Stimulated activated CD8-positive, alpha-beta memory T cell treated with anti-CD3 and anti-CD28 coated beads, Interleukin-12 subunit alpha, Interleukin-12 subunit beta, amount 100 ng/mL, for 24 hours (primary cell): Measurements from ENCODE around the gene SORCS2.

Experiments
- DNase-seq: peaks from one replicate; pipeline ENCODE4 v3.0.0-alpha.2; 2020; ENCODE audit errors: extremely low read depth

The SORCS2 gene

DNA sequence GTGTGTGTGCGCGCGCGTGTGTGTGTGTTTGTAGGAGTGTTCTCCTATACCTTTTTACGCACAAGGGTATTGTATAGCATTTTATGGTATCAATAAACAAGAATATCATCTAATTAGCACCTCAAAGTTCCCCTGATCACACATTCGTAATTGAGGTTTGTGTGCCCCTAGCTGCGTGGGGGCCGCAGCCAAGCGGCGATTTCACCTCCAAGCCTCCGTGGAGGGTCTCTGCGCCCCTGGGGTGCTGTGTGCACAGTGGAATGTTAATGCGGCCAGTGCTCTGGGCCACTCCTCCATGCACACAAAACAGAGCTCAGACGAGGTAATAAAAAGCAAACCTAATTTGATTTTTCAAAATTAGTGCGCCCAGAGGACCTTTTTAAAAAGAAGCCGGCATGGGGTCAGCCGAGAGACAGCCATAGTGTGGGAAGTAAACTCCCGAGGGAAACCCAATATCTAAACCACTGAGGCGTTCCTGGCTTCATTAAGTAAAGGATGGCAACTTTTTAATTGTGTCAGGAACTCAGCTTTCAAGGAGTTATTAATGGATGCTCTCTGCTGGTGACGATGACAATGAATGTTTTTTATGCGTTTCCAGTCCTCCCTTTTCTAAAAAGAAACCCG is 110.6 kb downstream of the SORCS2 start:
- no peak for DNase-seq

DNA sequence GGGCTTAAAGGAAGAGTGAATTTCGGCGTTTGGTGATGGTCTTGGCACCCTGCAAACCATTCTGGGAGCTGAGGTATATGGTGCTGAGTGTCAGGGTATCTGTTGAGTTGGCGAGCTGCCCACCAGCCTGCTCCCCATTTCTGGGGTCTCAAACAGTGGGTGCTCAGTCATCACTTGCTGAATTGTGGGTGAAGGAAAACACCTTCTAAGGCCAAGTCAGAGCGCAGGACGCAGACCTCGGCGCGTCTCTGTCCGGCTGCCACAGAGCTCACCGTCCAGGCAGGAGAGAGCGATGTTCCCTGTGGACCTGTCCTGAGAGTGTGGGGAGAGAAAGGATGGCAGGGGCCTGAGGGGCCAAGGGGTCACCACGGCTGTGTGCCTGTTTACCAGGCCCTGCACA is 111.2 kb downstream of the SORCS2 start:
- no peak for DNase-seq

DNA sequence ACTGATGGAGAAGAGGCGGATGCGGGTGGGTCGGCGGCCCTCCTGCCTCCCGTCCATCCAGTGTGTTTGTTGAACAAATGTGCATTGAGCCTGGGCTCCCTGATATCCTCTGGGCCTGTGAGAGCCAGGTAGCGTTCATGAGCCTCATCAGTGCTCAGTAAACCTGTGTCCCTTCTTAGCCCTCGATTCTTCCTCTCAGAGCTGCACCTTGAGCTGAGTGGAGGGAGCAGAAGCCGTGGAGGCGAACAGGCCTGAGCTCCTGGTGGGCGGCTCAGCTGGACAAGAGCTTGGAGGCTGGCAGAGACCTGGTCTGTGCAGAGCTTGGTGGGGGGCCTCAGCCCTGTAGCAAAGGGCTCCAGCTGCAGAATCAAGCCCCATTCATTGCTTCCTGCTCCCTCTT is 112.1 kb downstream of the SORCS2 start:
- no peak for DNase-seq

DNA sequence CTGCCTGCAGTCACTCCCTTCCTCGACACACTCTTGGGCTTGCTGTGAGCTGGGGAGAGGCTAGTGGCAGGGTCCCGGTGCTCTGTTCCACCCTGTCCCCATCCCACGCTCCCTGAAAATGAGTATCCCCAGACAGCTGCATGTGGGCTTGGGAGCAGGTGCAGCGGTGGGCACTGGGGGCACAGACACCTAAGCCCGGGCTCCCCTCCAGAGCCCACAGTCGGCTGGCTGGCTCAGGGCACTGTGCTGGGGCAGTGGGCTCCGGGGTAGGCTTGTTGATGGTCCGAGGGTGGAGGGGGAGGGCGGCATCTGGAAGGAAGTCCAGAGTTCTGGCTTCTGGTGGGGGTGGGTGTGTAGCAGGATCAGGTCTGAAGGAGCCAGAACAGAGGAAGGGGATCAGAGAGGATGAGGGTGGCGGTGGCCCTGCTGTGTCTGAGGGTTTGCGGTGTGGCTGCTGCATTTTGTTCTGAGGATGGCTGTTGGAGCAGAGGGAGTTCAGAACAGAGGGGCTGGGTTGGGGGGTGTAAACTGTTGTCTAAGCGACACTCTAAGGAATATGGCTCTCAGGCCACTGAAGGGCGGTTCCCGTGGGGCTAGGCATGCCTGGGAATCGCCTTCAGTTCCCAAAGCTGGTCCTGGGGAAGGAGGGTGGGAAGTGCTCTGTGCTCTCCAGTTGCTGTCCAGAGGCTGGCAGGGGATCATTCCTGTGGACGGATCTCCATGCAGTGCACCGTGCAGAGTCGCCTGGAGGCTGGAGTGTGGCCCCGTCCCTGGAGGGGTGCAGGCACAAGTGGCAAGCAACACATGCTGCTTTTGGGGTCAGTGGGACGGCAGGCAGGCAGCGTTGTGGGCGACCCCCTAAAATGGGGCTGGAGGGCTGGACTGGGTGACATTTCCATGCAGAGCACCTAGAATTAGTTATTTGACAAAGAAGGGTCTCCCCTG is 114.0 kb downstream of the SORCS2 start:
- DNase-seq = no peak

DNA sequence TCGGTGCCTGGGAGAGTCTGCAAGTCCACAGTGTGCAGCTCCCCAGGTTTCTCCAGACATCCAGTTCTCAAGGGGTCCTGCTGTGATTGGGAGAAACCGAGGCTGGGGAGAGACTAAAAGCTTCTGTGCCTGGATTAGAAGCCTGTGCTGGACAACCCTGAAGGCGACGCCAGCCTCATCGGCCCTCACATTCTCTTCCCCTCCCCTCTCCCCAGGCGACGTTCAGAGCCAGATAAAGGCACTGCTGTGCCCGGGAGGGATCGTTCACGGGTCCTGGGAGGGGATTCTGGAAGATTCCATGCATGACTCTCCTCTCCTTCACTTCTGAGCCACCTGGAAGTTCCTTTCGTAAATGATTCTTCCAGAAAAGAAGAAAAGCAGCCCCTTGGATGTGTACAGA is 114.6 kb downstream of the SORCS2 start:
- DNase-seq = no peak

DNA sequence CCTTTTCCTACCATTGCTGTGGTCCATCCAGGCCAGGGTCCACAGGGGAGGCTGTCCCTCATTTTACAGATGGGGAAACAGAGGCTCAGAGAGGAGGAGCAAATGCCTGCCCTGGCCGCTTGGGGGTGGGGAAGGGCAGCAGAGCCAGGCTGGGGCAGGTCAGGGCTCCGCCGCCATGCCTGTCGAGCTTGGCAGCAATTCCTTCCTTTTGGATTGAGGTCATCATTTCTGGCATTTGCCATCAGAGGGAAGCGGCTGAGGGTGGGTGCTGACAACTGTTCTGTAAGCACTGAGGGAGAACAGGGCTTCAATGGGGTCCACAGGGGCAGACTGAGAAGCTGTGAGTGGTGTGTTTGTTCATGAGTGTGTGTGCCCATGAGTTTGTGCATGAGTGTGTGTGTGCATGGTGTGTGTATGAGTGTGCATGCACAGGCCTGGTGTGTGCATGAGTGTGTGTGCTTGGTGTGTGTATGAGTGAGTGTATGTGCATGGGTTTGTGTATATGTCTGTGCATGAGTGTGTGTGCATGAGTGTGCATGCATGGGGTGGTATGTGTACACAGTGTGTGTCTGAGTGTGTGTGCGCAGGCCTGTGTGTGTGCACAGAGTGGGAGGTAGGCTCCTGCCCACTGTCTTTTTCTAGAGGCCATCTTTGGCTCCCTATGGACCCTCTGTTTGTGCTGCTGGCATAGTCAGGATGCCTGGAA is 115.2 kb downstream of the SORCS2 start:
- DNase-seq = no peak

DNA sequence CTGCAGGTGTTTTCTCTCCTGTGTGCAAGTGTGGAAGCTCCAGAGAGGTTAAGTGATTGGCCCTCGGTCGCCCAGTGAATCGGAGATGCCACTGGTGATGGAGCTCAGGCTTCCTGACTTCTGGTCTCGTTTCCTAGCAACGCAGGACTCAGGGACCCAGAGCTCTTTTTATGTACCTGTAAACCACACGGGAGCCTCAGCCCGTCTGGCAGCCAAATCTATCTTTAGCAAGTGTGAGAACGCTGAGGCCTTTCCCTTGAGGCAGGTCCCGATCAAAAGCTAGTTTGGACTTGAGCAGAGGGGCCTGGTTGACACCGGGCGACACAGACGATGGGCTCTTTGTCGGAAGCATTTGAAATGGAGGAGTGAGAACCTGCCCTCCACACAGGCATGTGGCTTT is 116.8 kb downstream of the SORCS2 start:
- DNase-seq = no peak

DNA sequence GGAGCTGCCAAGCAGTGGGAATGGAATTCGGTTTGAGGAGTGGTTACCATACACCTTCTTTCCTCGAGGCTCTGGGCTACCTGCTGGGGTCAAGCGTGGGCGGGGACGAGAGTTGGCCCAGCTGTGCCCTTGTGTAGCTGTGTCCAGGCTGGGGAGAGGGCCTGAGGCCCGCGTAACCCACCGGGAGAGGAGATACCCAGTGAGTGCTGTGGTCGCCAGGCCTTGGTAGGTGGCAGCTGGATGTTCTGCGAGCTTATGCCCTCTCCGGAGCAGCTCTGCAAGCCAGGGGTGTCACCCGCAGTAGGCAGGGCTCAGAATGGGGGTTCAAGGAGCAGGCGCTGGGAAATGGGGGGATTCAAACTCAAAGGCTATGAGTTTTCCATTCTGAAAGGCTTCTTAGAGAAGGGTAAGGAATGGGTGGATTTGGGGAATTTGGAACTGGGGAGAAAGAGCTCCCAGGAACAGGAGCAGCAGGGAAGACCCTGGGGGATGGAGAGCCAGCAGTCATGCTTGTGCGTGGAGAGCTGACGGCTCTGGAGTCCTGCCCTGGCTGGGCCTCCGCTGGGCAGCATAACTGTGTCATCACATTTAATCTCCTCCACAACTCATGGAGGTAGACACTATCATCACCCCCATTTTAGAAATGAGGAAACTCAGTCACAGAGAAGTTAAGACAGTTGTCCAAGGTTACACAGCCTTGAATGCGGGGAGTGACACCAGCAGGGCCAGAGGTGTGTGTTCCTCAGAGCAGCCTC is 117.5 kb downstream of the SORCS2 start:
- no peak for DNase-seq

DNA sequence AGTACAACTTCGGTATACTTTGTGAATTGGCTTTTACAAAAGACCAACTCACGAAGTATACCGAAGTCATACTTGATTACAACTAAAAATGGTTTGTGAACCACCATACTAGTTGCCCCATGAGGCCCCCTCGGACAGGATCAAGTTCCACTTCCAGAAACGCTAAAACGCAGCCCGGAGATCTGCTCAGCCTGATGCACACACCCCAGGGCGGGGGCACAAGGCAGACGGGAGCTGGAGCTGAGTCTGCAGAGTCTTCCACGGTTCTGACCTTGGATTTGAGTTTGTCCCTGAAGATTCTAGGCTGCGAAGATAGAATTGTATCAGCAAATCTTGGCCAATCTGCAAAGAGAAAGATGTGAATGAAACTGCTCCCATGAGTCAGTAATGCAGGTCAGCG is 118.1 kb downstream of the SORCS2 start:
- no peak for DNase-seq

DNA sequence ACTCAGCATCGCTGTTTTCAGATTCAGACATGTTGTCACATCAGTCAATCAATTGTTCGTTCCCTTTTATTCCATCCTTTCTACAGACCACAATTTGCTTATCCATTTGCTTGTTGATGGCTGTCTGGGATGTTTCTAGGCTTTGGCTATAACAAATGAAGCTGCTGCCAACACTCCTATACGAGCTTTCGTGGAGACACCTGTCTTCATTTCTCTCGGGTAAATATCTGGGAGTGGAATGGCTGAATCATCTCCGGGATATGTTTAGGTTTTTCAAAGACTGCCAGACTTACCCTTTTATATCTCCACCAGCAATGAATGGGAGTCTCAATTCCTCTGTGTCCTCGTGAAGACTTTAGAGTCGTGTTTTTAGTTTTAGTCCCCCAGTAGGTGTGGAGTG is 118.9 kb downstream of the SORCS2 start:
- no peak for DNase-seq

DNA sequence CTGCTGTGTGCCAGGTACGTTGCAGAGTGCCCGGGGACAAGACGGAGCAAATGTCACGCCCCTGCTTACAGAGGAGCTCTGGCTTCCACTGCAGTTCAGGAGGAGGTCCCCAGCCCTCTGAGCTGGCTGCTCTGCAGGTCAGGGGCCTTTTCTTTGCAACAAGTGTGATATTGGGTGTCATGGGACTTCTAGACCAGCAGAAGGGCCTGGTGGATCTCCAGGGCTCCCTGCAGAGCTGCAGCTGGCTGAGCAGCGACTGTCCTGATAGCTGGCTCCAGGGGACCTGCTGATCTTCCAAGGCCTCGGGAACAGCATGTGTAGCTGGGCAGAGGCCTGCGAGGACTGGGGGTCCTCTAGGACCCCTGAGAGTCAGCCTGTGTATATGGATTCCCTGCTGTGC is 120.4 kb downstream of the SORCS2 start:
- DNase-seq = no peak

DNA sequence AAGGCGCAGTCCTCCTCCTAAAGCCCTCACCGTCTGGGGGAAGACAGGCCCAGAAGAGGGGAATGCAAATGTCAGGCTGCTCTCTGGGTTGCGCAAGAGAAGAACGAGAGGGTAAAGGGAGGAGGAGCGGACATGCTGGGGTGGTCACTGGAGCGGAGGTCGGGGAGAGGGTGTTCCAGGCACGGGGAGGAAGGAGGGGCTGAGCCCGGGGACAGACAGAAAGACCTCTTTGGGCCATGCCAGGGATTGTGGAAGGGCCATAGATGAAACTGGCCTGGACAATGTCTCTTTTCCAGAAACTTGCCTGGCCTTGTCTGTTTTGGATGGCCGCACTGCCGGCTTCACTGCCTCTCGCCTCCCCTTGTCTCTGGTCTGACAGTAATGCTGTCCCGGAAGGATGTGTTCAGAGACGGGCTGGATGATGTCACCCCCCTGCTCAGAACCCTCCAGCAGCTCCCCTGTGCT is 121.0 kb downstream of the SORCS2 start:
- no peak for DNase-seq

DNA sequence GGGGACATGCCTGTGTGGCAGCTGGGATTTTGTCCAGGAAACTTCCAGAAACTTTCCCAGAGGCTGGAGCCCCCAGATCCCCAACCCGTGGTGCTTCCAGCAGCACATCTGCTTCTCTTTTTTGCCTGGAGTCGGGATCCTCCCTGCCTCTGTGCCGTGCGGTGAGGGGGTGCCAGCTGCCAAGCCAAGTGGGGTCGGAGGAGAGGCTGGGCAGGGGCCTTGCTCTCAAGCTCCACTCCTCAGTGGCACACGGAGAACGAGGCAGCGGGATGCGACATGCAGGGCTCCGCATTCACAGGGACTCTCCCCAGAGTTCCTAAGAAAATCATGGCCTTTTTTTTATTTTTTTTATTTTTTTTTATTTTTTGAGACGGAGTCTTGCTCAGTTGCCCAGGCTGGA is 121.7 kb downstream of the SORCS2 start:
- DNase-seq = no peak

DNA sequence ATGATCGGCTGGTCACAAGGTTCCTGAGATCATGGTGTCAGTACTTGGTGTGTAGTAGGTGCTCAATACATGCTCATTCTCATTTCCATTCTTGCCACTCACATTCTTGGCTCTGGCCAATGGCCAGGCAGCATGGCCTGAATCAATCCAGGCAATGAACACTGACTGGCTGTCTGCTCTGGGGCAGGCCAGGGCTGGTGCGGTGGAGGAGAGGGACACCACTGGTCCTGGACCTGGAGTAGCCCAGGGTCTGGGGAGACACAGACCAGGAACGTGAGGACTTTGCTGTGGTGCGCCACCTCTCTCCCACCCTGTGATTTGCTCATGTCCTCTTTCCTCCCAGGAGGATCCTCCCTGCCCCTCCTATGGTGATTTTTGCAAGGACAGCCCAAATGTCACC is 122.9 kb downstream of the SORCS2 start:
- DNase-seq = no peak

DNA sequence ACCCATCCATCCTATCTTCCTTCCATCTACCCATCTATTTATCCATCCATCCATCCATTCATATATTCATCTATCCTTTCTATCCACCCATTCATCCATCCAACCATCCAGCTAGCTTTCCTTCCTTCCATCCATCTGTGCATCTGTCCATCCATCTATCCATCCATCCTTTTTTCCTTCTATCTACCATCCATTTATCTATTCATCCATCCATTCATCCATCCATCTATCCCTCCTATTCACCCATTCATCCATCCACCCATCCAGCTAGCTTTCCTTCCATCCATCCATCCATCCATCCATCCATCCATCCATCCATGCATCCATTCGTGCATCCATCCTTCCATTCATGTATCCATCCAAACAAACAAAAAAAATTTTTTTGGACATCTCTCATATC is 123.6 kb downstream of the SORCS2 start:
- no peak for DNase-seq

DNA sequence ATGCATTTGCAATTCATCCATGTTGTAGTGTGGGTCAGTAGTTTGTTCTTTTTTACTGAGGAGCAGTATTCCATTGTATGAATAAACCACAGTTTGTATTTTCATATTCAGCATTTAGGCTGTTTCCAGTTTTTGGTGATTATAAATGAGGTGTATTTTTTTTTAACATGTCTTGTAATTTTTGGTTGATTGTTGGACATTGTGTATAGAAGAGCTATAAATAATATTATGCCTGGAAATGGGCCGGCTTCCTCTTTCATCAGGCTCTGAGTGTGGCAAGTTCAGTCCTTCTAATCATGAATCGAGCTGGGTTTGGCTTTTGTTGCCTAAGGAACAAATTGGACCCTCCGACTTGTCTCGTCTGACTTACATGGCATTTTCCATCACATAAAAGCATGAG is 126.7 kb downstream of the SORCS2 start:
- DNase-seq = no peak

DNA sequence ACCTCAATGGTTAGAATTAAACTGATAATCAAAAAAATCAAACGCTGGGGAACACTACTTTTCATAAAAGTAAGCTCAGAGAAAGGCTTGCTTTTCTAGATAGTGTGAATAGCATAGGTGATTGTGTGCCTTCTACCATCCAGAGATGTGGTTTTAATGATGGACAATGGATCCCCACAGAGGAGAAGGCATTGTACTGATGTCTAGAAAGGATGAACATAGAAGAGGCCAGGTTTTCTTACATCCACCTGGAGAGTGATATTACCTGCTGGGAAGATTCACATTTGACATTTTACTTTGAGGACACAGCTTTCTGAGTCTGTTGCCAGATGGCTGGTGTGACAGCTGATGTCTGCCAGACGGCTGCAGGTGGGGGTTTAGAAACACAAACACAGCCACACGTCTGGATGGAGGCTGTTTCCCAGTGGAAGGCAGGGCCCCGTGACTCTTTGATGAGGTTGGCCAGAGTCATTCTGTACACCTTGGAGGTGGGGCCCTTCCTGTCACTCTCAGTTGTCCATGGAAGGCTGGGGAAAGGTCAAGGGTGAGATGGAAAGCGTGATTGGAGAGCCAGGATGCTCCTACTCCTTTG is 128.0 kb downstream of the SORCS2 start:
- no peak for DNase-seq

DNA sequence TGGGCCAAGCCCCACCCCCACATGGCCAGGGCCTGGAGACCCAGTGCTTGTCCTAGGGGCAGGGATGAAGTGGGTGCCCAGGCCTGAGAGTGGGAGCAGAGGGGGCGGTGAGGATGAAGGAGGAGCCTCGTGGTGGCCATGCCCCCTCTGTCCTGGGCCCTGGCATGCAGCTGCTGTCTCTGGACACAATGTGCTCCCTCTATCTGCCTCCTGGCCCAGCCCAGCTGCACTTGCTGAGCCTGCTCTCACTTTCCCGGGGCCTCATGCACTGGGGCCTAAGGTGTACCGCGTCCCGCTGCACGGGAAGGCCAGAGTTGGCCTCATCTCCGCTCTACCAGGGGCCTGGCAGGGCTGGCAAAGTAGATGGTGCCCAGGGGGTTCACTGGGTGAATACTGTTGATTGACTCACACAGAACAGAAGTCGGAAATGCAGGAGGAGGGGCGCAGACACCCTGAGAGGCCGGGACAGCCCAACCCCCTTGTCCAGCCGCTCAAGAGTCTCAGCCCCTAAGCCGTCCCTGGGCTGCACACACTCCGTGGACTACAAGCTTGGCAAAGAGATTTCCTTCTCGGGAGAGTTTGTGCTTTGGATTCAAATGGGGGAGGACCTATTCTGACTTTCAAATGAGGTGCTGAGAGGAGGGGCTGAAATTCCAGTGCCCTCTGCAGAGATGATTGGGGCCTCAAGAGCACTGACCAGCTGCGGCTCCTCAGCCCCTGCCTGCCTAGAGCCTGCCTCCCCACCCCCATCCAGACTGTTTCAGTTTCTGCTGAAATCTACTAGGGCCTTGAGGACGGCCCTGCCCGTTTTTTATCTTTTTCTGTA is 130.0 kb downstream of the SORCS2 start:
- no peak for DNase-seq

DNA sequence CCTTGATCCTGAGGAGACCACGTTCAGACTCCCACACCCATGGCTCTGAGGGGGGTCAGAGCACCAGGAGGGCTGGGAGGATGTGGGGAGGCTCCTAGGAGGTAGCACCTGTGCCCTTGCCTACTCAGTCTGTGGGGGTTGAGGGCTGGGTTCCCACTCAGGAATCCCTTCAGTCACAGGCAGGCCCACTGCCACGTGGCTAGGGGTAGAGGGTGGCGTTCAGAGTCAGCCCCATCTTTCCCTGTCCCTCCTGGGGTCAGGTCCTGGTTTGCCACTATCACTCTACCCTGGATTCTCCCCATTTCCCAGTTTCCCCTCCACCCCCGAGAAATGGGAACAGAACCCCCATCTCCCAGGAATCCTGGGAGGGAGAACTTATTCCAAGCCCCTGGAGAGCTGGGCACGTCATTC is 131.1 kb downstream of the SORCS2 start:
- no peak for DNase-seq

DNA sequence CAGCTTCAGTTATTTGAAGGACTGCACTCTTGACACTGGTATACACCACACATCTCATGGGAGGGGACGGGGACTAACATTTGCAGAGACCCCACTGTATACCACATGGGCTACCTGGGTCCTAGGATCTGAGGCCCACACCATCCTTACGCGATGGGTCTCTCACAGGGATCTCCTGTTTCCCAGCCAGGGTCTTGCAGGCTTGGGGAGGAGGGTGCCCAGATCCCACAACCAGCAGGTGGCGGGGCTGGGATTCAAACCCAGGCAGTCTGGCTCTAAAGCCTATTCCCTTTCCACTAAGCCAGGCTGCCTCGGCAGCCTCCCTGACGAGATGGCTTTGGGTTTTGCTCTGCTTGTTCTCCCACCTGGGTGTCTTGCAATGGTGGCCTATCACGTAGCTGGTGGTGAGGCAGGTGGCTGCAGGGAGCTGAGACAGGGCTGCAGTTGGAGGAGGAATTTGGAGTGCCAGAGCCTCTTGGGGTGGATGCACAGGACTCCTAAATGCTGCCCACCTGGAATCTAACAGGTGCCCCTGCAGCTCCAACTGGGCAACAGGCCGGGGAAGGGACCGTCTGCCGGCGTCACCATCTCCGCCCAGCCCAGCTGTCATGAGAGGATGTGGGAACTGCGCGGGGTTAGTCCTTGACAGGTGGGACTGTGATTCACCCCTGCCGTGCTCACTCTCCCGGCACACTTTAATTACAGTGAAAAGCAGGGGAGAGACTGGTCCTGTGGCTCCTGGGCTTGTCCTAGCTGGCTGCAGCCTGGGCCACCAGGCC is 131.7 kb downstream of the SORCS2 start:
- no peak for DNase-seq
